ENCODE results near the gene FAM180B.

- TF ChIP-seq EGR1 (IDR thresholded peaks at IDR 0.05) (no peak), YY1 (IDR thresholded peaks at IDR 0.05; ENCODE audit: low read depth) (no peak), EP300 (IDR thresholded peaks at IDR 0.05; ENCODE audit: borderline replicate concordance) (no peak), RAD21 (IDR thresholded peaks at IDR 0.05; ENCODE audit: low read depth) (no peak), MAX (IDR thresholded peaks at IDR 0.05) (no peak), CREB1 (IDR thresholded peaks at IDR 0.05; ENCODE audit: low read depth) (no peak)
These were observed 8.9 kb upstream of the FAM180B start for GRCh38 chr11:47577460-47578041.
